ENCODE measurements around the gene SENP6.
A peak's percentile ranks its signal among the peaks of the same experiment; 100 is the strongest.
"Not testable (repeated sequence)": the region's sequence is repeated elsewhere in the genome, so short reads cannot be mapped to it uniquely, and the experiment has no call there.

The SENP6 gene

GRCh38 chr6:75568100-75568499 is 33.6 kb upstream of the SENP6 start:
- H3K4me3 ChIP-seq (replicated peaks in 1 of 2; ENCODE audit: low read depth in 2 of 2, low read length in 2 of 2): no peak overlapping the region
- no peak for TF ChIP-seq CTCF (IDR thresholded peaks at IDR 0.05; ENCODE audit: low read depth, low read length)
- DNase-seq (ENCODE audit: low read depth in 2 of 2): no peak

GRCh38 chr6:75568965-75569364 is 32.7 kb upstream of the SENP6 start:
- DNase-seq (ENCODE audit: low read depth in 2 of 2): no peak
- TF ChIP-seq CTCF (IDR thresholded peaks at IDR 0.05; ENCODE audit: low read depth, low read length): no peak

GRCh38 chr6:75570671-75571070 is 31.0 kb upstream of the SENP6 start:
- peak in 1 of 2 donors; percentile 50 for DNase-seq (ENCODE audit: low read depth in 2 of 2)
- not testable (repeated sequence) for H3K4me3 ChIP-seq (replicated peaks in 1 of 2; ENCODE audit: low read depth in 2 of 2, low read length in 2 of 2)

More at GRCh38 chr6:75568965-75569364, 32.7 kb upstream of the SENP6 start:
- H3K4me3 ChIP-seq (replicated peaks in 1 of 2; ENCODE audit: low read depth in 2 of 2, low read length in 2 of 2): no peak overlapping the region

- no peak overlapping the region for H3K4me3 ChIP-seq (replicated peaks in 1 of 2; ENCODE audit: low read depth in 2 of 2, low read length in 2 of 2)
- DNase-seq (ENCODE audit: low read depth in 2 of 2): no peak
- TF ChIP-seq CTCF (IDR thresholded peaks at IDR 0.05; ENCODE audit: low read depth, low read length): no peak
These were observed 29.6 kb upstream of the SENP6 start for GRCh38 chr6:75572072-75572471.

GRCh38 chr6:75579951-75580350 is 21.7 kb upstream of the SENP6 start:
- no peak for DNase-seq (ENCODE audit: low read depth in 2 of 2)
- no peak overlapping the region for H3K4me3 ChIP-seq (replicated peaks in 1 of 2; ENCODE audit: low read depth in 2 of 2, low read length in 2 of 2)
- TF ChIP-seq CTCF (IDR thresholded peaks at IDR 0.05; ENCODE audit: low read depth, low read length): no peak

- no peak overlapping the region for H3K4me3 ChIP-seq (replicated peaks in 1 of 2; ENCODE audit: low read depth in 2 of 2, low read length in 2 of 2)
- no peak for DNase-seq (ENCODE audit: low read depth in 2 of 2)
- TF ChIP-seq CTCF (IDR thresholded peaks at IDR 0.05; ENCODE audit: low read depth, low read length): no peak
These were observed 20.4 kb upstream of the SENP6 start for GRCh38 chr6:75581231-75581630.

- not testable (repeated sequence) for DNase-seq (ENCODE audit: low read depth in 2 of 2)
These were observed 17.1 kb upstream of the SENP6 start for GRCh38 chr6:75584552-75584951.

GRCh38 chr6:75588948-75589347 is 12.7 kb upstream of the SENP6 start:
- no peak for TF ChIP-seq CTCF (IDR thresholded peaks at IDR 0.05; ENCODE audit: low read depth, low read length)
- DNase-seq (ENCODE audit: low read depth in 2 of 2): no peak

More at GRCh38 chr6:75584552-75584951, 17.1 kb upstream of the SENP6 start:
- H3K4me3 ChIP-seq (replicated peaks in 1 of 2; ENCODE audit: low read depth in 2 of 2, low read length in 2 of 2): not testable (repeated sequence)

More at GRCh38 chr6:75588948-75589347, 12.7 kb upstream of the SENP6 start:
- no peak overlapping the region for H3K4me3 ChIP-seq (replicated peaks in 1 of 2; ENCODE audit: low read depth in 2 of 2, low read length in 2 of 2)
